Activated CD8-positive, alpha-beta memory T cell treated with anti-CD3 and anti-CD28 coated beads, Interleukin-2, amount 50 U/mL, for 24 hours (primary cell): Measurements from ENCODE around the gene CYB561.
"Not testable (repeated sequence)": the region's sequence is repeated elsewhere in the genome, so short reads cannot be mapped to it uniquely, and the experiment has no call there.

Experiments
- DNase-seq: peaks from one replicate; pipeline ENCODE4 v3.0.0-alpha.2; 2020; ENCODE audit errors: extremely low read depth

CYB561 gene

DNA sequence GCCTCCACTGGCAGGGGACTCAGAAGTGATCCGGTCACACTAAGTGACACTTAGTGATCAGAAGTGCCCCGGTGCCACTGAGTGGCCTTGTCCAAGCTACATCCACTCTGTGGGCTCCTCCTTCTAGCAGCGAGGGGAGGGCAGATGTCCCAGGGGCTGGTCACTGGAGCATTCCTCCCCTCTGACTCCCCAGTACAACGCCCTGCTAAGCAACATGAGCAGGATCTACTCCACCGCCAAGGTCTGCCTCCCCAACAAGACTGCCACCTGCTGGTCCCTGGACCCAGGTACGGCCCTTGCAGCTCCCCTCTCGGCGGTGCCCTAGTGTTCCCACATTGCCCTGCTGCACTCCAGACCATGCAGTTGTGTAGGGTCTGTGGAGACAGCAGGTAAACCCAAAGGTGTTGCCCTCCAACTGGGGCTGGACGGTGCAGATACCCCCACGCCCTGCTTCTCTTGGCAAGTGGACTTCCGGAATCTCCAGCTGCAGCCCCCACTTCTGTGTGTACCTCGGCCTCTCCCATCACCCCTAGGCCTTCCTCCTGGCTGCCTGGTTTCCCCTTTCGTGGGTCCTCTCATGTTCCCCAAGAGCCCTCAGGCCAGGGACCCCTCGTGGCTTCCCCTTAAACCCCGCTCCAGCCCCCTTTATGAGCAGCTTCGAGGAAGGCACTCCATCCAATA is 32.8 kb upstream of the CYB561 start:
- peak; percentile 35 for DNase-seq

DNA sequence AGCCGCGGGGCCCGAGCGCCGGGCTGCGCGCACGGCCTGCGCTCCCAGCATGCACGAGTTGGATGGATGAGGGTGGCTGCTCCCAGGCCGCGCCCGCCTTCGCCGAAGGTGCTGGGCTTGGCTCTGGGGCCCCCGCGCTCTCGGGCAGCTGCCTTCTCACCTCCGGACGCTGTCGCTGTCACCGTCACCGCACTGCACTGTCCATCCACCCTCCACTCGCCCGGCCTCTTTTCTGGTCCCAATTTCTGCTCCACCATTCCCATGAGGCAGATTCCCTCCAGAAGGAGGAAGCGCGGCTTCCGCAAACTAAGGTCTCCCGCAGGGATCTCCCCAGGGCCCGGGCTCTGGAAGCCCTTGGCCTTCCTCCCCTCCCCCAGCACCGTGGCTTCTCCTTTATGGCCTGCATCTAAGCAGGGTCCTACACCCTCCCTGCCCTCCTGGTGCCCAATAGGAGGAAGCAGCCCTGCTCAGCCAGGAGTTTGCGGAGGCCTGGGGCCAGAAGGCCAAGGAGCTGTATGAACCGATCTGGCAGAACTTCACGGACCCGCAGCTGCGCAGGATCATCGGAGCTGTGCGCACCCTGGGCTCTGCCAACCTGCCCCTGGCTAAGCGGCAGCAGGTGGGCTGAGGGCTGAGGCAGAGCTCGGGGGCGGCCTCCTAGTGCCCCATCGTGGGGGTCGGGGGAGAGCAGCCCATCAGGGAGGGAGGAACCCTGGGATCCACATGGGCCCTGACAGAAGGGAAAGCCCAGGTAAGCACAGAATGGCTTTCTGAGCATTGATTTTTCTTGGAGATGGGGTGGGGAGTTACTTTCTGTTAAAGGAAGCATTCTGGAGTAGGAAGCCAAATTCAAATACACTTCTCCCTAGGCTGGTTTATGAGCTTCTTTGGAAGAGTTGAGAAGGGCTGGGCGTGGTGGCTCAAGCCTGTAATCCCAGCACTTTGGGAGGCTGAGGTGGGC is 31.7 kb upstream of the CYB561 start:
- DNase-seq: no peak

- DNase-seq: no peak
Measured at GRCh38 chr17:63476854-63477479, 30.9 kb upstream of the CYB561 start, which contains the start of gene ACE. Gene ACE (plus strand): TSS chr17:63477061. CDS start chr17:63477095, 34 bp downstream.

- DNase-seq: no peak
Measured at GRCh38 chr17:63476459-63476853, 30.4 kb upstream of the CYB561 start.

- DNase-seq: no peak
Measured at GRCh38 chr17:63475491-63476412, 29.6 kb upstream of the CYB561 start.

DNA sequence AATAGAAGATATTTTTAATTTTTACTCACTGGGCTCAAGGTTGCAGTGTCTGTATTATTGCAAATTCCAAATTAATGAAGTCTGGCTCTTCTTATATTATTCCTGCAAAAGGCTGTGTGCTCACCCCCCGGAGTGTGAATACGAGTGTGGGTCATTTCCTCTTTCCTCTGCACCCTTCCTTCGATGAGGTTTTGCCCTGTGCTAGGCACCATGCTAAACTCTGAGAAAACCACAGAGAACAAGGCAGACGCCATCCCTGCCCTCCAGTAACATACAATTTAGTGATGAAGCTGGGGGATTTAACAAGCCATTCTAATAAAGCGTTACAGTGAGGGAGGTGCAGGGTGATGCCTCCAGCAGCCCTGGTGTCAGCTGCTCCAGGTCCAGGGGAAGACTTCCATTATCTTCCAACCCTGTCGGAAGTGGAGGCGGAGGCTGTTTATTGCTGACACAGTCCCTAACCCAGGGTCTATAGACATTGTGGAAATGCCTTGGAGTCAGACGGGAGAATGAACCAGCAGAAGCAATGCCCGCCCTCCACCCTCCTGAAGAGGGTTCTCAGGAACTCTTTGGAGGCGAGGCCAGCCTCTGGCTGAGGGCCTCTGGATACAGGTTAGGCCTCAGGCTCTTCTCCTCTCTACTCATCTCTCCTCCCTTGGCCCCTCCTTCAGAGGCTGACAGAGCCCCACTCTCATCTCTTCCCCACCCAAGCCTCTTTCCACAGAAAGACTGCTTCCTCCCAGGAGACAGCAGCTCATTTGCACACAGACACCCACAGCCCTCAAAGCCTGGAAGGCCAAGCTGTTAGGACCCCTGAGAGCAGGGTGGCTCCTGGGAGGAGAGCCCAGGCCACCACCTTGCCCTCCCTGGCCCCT is 28.7 kb upstream of the CYB561 start:
- no peak for DNase-seq

GRCh38 chr17:63474174-63474573 is 28.1 kb upstream of the CYB561 start:
- DNase-seq: no peak

DNA sequence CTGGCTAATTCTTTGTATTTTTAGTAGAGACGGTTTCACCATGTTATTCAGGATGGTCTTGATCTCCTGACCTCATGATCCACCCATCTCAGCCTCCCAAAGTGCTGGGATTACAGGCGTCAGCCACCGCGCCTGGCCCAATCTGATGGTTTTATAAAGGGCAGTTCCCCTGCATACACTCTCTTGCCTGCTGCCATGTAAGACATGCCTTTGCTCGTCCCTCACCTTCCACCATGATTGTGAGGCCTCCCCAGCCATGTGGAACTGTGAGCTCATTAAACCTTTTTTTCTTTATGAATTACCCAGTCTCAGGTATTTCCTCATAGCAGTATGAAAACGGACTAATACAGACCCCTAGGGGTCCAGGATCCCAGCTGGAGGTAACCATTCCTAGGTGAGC is 22.0 kb upstream of the CYB561 start:
- DNase-seq: not testable (repeated sequence)

DNA sequence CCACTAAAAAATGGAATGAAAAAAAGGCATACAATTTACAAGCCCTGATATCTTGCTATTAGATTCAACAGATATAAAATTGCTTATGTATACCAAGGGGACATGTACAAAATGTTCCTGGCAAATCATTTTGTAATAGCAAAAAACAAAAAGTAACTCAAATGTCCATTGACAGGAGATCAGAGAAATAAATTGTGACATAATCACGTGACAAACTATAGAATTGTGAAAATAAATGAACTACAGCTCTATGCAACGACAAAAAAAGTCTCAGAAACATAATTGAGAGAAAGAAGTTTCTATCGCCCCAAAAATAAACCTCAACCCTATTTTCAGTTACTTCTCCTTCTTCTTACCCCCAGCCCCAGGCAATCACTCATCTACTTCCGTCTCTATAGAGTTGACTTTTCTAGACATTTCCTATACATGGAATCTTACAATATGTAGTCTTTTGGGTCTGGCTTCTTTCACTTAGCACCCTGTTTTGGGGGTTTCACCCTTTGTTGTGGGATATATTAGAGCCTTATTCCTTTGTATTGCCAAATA is 18.7 kb upstream of the CYB561 start:
- DNase-seq: no peak

GRCh38 chr17:63463771-63464170 is 17.7 kb upstream of the CYB561 start:
- DNase-seq: no peak

- no peak for DNase-seq
Measured at GRCh38 chr17:63460018-63460417, 13.9 kb upstream of the CYB561 start.

DNA sequence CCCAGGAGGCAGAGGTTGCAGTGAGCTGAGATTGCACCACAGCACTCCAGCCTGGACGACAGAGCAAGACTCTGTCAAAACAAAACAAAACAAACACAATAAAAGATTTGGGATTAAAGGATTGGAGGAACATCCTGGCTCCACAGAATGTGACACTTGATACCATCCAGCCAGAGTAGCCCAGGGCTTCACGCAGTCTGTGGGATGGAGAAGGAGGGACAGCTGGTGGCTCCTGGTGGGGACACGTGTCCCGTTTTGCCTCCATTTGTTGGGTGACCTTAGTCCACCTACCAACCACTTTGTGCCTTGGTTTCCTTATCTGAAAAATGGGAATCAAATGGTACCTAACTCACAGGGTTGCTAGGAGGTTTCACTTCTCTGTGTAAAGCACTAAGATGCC is 12.4 kb upstream of the CYB561 start:
- DNase-seq: no peak

- DNase-seq: no peak
Measured at GRCh38 chr17:63455417-63455816, 9.3 kb upstream of the CYB561 start.

DNA sequence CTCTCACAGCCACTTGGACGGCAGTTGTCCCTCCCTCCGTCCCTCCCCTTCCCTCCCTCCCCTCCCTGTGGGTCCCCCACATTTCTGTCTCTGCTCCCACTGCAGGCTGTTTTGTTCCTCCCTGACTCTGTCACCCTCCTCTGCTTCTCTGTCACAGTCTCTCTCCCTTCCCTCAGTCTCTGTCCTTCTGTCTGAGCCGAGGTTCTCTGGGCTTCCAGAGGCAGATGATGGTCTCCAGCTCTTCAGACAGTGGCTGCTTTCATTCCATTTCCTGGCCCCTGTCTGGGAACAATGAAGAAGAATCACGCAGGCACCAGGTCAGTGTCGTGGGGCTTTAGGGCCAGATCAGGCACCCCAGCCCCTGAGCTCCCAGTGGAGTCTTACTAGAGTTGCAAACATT is 8.8 kb upstream of the CYB561 start:
- DNase-seq: no peak

DNA sequence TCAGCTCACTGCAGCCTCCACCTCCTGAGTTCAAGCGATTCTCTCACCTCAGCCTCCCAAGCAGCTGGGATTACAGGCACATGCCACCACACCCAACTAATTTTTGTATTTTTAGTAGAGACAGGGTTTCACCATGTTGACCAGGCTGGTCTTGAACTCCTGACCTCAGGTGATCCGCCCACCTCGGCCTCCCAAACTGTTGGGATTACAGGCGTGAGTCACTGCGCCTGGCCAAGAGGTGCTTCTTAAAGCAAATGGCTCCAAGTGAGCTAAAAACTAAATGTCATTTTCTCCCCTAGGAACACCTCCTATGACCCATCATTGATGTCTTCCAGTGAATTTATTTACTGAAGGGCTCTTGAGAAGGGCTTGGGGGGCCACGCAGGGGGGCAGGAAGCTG is 8.3 kb upstream of the CYB561 start:
- not testable (repeated sequence) for DNase-seq

DNA sequence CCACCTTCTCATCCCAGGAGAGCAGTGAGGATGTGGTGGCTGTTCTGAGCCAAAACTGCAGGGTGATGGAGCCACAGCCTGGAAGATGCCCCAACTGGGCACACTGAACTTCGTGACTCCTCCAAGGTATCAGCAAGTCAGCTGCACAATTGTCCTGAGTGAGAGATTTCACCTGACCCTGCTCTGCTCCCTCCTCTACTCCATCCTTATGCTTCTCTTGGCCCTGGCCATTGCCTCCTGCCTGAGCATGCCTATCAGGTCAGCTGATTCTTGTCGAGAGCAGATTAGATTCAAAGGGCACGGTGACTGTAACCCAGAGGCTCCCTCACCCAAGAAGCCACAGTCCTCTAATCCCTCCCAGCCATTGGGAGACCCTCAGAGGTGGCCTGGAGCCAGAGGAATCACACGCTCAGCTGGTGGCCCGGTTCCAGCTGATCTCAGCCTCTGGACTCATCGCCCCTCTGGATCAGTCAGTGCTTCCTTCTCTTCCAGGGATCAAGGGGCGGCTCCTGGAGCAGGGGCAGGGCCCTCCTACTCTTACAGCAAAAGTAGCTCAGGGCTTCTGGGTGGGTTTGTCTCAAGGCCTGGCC is 7.0 kb upstream of the CYB561 start:
- no peak for DNase-seq

GRCh38 chr17:63452046-63452961 is 6.2 kb upstream of the CYB561 start:
- DNase-seq: no peak

DNA sequence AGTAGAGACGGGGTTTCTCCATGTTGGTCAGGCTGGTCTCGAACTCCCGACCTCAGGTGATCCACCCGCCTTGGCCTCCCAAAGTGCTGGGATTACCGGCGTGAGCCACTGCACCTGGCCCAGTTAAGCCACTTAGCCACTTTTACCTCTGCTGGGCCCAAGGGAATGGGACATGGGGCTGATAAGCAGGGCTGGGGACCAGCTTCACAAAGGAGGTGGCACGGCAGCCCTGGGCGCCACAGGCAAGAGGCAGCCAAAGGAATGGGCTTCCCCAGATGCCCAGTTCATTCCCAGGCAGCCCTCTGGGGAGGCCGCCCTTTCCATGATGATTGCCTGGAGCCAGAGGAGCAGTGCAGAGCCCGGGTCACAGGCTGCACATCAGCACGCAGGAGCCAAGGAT is 5.0 kb upstream of the CYB561 start:
- no peak for DNase-seq

- DNase-seq: no peak
Measured at GRCh38 chr17:63450551-63450950, 4.4 kb upstream of the CYB561 start.
